Astrocyte (in vitro differentiated cells and primary cell): ENCODE measurements around the gene CASTOR1.

Experiments used
- CTCF ChIP-seq: IDR thresholded peaks from 2 replicates; pipeline ENCODE4 v1.5.1; 2011; ENCODE audit warnings: low read depth, mild to moderate bottlenecking, inconsistent platforms, low read length, moderate library complexity; ENCODE audit not compliant: insufficient read depth
- EZH2 ChIP-seq: IDR thresholded peaks from 2 replicates; pipeline ENCODE4 v1.6.1; 2012; ENCODE audit warnings: mild to moderate bottlenecking, low read length, inconsistent platforms; ENCODE audit not compliant: insufficient read depth

GRCh38 chr22:30280505-30280904 lies 8.8 kb downstream of the CASTOR1 start:
- TF ChIP-seq CTCF (no peak), EZH2 (no peak)
